HG03439 (cell line): ENCODE data around the gene PCDH8.

Source experiments
- ATAC-seq: cut with Tn5 transposase; IDR thresholded peaks from one replicate; pipeline ENCODE4 v1.9.1; 2021; ENCODE audit warnings: mild to moderate bottlenecking, moderate library complexity; ENCODE audit not compliant: unreplicated experiment

The PCDH8 gene

DNA sequence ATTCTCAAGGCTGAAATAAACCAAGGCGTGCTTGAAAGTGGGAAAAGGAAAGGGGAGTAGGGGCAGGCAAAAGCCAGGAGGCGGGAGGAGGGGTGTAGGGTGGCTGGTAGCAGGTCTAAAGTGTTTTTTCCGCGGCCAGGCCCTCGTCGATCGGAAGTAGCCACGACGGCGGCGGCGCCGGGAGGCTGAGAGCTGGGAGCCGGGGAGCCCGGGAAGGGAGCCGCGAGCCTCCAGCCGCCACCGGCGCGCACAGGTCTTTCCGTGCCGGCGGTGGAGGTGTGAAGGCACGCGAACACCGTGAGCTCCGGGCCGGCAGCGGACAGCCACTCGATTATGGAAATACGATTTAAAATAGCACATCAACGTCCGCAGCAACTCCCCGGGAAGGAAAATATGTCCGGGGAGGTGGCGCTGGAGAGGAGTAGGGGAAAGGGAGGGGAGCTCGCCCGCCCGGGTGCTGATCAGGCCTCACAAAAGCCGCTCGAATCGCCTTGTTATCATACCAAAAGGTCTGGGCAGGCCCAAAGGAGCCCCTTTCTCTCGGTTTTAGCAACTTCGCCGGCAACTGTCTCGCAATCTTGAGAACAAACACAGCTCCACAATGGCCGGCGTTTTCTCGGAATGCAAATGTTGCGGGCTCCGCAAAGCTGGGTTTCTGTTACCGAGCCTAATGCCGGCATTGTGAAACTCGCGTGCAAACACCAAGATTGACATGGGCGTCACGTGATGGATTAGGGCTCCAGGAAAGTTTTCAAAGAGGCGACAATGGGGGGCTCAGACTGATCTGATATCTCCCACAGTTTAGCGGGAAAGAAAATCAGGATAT lies 2.9 kb upstream of the PCDH8 start:
- ATAC-seq = peak; percentile 90

DNA sequence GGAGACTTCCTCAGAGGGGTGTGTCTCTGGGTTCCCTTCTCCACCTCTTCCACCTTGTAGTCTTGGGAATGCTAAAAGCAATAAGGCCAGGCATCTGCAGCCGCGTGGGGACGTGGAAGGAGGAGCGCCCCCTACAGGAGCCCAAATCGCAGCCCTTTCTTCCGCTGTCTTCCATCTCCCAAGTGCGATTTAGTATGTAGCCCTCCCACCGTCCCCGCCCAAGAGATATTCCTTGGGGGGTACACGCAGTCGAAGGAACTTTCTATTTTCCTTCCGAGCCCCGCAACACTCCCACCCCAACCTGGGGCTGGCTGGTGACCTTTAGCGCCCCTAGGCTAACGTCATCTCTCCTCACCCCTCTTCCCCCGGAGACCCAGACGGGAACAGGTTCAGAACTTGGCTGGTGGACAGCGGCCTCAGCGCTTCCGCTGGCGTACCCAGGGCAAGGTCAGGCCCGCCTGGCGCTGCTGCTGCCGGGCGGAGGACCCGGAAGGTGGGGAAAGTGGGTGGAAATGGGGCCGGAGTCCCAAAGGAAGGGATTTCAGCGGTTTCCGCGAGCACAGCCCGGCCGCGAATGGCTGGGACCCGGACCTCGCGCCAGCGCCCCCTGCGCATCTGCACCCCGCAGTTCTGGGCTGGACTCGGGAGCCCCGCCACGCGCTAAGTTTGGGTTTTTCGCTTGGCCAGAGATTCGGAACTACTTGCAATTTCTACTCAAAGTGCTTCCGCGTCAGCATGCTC lies 2.1 kb upstream of the PCDH8 start:
- peak; percentile 59 for ATAC-seq

DNA sequence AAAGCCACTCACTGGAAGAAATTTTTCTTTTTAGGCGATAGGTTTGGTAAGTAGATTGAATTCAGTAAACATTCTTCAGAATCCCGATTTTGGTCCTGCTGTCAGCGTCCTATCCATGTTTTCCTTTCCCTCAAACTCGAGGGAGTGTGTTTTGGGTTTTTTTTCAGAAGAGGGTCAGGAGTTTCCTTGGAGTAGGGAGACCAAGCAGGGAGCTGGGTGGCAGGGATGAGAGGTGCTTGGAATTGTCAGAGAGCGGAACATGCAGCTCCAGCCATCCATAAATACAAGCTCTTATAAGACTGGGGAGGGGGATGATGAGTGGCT lies 1.6 kb upstream of the PCDH8 start:
- ATAC-seq = no peak

DNA sequence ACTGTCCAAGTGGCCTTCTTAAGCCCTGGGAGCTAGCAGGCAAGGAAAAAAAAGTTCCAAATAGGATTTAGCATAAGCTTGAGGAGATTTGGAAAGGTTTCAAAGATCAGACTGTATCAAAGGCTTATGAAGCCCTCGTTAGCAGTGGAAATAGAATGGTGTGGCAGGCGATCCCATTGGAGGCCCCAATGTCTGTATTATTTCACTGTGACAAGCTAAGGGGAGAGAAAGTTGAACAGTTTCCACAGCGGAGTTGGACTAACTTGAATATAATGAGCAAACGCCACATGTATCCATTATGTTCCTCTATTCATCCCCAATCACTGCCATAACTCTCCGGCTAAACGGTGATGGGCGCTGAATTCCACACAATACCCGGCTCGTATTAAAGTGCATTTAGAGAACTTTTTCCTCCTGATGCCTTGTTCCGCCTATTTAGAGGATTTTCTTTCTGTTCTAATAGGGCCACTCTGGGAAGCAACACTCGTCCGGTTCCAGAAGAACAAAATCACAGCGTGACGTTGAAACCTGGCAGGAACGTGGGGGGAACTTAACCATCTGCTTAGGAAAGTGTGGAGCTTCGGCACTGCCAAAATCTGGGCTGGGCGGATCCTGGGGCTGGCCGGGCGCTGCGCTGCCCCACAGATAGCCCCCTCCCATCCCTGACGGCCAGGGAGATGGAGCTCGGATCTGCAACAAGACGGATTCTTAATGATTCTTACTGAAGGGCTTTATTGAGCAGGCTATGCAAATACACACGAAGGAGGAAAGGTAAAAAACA lies 1.0 kb upstream of the PCDH8 start:
- no peak for ATAC-seq

DNA sequence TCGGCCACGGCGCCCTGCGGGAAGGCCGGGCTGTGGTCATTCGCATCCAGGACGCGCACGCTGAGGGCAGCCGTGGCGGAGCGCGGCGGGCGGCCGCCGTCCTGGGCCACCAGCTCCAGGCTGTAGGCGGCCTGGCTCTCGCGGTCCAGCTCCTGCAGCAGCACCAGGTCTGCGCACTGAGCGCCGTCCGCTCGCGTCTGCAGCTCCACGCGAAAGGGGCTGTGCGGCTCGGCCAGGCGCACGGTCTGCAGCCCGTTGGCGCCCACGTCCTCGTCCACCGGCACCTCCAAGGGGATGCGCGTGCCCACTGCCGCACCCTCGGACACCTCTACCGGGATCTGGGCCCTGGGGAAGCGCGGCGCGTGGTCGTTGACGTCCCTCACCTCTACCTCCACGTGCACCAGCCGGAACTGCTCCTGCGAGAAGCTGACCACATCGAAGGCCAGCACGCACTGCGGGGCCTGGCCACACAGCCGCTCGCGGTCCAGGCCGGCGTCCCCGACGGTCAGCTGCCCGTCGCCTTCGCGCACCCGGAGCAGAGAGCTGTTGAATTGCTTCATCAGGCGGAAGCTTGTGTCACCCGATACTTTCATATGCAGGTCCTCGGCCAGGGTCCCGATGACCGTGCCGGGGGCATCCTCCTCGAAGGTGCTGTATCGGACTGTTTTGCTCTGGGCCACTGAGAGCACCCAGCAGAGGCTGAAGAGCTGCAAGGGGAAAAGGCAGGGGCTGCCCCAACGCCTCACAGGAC lies 583 bp downstream of the PCDH8 start:
- no peak for ATAC-seq

DNA sequence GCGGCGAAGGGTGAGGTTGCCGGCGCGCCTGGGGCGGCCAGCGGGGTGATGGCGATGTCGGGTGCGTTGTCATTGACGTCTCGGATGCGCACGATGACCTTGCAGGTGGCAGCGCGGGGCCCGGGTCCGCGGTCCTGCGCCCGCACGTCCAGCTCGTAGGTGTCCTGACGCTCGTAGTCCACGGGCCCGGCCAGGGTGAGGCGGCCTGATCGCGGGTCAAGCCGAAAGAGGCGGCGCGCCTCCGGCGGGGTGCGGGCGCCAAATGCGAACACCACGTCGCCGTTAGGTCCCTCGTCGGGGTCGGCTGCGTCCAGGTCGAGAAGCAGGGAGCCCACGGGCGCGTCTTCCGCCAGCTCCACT lies 1.1 kb downstream of the PCDH8 start:
- ATAC-seq = no peak

DNA sequence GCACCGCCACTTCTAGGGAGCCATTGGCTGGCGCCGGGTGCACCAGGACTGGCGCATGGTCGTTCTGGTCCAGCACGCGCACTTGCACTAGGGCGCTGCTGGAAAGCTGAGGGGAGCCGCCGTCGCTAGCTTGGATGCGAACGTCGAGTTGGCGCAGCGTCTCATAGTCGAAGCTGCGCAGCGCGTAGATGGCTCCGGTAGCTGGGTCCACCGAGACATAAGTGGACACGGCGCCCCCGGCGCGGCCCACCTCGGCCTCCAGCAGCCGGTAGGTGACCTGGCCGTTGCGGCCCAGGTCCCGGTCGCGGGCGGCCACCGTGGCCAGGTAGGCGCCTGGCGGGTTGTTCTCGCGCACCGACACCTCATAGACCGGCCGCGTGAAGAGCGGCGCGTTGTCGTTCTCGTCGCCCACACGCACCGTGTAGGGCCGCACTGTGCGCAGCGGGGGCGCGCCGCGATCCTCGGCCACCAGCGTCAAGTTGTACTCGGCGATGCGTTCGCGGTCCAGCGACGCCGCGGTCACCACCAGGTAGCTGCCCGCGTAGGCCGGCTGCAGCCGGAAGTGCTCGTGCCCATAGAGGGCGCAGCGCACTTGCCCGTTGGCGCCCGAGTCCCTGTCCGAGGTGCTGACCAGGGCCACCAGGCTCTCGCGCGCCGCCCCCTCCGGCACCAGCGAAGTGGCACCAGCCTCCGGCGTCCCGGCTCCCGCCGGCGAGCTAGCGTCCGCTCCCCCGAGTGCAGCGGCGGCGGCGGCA lies 1.7 kb downstream of the PCDH8 start:
- no peak for ATAC-seq

DNA sequence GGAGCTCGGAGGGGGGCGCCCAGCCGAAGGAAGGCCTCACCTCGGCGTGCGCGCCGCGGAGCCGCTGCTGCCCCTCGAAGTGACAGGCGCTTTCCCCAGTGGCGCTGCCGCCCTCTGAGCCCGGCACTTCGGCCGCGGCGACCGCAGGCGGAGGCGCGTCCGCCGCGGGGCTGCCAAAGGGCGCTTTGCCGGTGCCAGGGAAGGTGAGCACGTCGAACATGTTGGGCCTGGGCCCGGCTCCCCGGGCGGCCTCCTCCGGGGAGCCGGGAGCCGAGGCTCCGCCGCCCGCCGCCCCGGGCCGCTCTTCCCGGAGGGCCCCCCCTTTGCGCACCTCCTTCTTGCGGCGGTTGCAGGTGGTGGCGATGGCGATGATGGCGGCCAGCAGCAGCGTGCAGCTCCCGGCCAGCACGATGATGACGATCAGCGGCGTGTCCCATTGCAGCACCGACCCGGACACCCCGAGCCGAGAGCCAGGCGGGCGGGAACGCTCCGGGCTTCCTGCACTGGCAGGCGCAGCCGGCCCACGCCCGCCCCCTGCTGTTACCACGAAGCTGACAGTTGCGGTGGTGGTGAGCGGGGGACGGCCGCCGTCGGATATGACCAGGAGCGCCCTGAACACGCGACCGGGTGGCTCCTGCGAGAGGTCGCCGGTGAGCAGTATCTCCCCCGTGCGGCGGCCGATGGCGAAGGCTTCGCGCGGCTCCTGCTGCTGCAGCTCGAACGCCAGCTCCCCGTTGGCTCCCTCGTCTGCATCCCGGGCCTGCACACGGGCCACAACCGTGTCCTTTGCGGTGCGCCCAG lies 2.5 kb downstream of the PCDH8 start:
- ATAC-seq = no peak

DNA sequence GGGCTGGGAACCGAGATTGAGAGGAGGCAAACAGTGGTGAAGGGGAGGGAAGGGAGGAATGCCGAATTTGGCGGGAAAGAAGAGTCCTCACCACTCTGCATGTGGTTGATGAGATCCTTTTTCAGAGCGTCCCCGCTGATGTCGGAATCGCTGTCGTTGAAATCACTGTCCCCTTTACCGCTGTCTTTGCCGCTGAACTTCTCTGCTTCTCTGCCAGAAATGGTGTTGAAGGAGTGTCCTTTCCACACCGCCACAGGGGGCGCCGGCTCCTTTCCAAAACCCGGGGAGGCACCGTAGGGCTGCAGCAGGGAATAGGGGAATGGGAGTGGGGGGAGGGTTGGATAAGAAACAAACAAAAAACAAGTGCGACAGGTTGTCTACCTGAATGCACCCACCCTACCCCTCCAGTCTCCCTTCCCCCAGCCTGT lies 3.1 kb downstream of the PCDH8 start:
- no peak for ATAC-seq

DNA sequence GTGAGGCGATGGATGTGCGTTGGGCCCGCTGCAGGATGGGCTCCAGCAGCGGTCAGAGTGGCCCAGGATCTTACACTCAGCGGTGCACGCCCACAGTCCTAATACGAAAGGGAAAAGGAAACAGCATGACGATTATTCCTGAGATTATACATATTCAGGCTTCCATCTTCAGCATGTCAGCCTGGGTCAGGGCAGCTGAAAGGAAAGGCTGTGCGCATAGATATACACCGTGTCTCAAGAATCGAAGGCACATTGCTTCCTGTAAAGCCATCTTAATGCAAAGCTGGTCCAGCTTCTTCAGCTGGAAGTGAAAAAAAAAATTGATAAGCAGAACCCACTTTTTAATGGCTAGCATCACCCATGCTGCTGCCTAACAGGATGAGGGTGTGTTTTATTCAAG lies 3.6 kb downstream of the PCDH8 start:
- no peak for ATAC-seq

DNA sequence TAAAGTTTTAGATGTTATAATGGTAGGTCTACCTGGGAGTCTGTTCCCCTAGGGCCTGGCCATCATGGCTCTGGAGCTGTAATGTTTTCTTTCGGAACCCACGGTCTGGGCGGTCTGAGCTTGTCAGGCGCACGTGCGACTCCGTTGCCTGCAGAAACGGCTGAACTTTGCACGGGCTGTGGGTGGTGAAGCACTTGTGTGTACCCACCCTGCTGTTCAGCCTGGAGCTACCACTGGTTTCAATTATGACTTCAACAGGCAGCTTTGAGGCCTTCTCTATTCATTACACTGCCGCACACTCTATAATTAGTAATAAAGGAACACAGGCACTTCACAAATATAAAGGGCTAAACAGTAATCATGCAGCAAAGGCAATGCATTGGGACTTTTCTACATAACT lies 6.0 kb downstream of the PCDH8 start:
- no peak for ATAC-seq

DNA sequence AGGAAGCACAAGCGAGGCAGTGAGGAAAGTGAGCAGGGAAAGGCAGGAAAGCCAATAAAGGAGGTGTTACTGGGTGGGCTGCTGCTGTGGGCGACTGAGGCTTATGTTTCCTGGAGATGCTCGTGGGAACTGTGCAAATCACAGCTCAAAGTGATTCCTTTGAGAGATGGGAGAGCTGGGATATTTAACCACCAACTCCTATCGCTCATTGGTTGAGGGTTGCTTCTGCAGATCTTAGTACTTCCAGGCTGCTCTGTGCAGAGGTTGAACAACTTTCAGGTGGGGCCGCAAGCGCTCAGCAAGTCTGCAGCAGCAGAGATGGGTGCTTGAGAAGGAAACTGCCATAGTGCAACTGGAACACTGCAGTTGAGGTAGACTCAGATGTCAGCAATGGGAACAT lies 8.4 kb downstream of the PCDH8 start:
- no peak for ATAC-seq

DNA sequence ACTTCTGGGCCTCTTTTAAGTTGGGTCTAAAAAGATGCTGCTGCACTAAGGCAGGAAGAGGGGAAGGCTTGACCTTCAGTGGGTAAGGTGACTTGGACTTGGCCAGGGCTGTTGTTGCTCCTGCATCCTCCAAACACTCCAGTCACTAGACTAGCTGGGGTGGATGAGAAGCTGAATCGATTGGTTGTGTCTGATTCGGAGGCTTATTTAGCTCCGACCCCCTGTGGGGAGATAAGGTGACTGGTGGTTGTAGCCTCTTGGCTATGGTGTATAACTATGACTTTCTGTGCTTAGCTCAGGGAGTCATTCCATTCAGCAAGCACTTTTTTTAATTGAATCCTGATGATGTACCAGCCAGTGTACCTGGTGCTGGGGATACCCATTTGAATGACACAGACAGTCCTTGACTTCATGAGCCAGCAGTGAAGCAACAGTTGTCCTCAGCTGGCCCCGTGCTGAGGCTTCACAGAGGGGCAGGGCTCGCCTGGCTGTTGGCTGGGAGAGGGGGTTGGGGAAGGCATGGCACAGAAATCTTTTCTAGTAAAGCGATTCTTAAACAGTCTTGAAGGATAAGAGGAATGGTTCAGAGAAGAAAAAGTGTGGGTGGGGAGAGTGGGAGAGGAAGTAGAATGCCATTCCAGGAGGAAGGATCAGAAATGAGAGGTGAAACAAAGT lies 9.9 kb downstream of the PCDH8 start:
- no peak for ATAC-seq

DNA sequence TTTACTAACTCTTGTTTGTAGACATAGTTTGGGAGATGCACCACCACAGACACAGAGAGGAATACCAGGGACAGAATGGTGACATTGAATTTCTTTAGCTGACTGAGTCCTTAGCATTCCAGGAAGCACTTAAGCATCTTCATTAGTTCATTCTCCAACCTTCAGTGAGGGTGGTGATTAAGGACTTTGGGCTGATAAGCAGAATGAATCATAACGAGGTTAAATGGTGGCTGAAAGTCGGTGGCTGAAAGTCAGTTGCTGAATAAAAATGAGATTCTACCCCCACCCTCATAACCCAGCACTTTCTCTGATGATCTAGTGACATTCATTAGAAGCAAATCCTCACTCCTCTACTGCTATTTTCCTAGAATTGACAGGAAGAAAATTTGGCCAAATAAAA lies 10.6 kb downstream of the PCDH8 start:
- ATAC-seq = no peak

DNA sequence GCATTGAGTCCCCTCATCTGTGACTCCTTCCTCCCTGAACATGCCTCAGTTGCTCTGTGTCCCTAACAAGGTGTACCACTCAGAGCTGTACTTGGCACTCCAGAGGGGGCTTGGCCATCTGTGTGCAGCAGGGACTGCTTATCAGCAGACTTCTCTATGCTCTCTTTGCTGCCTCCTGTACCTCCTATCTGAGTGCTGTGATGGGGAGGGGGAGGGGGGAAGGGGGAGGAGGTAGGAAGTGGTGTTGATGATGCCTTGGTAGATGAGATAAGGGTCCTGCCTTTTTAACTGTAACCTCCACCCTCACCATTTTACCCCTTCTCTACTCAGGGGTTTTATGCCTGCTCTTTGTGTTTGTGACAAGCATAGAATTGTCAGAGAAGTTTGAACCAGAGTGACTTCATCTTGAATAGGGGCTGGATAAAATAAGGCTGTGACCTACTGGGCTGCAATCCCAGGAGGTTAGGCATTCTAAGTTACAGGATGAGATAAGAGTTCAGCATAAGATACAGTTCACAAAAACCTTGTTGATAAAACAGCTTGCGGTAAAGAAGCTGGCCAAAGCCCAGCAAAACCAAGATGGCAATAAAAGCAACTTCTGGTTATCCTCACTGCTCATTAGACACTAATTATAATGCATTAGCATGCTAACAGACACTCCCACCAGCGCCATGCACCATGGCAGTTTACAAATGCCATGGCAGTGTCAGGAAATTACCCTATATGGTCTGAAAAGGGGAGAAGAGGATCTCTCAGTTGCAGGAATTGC lies 13.2 kb downstream of the PCDH8 start:
- ATAC-seq = no peak

DNA sequence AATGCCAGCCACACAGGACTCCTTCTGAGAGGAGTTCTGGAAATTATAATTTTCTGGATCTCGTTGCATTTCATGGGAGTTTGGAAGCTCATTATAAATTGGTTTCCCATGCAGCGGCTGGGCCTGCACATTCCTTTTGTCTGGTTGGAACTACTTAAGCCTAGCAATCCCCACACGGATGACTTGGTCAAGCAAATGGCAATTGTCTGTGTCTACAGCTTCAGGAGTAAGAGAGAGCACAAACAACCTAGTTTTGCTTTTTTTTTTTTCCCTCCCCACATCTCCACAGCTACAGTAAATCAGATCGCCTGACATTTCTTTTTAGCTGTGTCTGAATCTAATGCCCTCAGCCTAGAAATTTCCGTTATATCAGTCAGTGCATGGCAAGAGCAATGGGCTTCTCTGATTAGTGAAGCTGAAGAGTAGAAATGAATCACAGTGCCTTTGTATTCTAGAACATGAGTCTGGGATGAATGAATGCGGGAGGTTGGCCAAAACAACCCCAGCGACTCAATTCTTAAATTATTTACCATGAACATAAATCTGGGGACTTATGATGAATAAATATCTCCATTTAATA lies 15.1 kb downstream of the PCDH8 start:
- no peak for ATAC-seq

DNA sequence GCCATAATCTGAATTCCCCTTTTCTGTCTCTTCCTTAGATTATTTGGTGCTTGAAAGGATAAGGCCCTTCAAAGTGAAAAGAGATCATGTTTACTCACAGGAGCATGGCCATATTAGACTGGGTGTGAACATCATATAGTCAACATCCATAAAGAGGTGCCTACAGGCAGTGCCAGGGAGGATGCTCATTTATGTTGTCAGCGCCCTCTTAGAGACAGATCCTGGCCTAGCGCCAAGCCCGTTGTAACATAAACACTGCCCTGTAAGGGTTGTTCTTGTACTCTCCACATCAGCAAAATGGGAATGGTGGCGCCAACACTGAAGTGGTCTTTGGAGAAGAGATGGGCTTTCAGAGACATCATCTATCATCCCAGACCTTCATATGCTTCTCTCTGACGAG lies 16.1 kb downstream of the PCDH8 start:
- no peak for ATAC-seq

DNA sequence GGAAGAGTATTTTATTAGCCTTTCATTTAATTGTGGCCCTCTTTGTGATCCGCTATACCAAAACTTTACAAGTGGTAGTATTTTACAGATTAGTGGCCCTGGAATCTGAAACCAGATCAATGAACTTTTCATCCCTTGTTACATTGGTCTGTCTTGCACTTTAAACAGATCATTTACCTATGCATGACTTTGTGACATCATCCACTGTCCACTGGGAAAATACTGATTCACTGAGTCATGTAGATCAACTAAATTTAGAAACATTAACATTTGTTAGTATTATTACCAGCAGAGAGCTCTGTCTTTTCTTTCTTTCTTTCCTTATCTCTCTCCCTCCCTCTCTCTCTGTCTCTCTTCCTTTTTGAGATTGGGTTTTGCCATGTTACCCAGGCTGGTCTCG lies 17.5 kb downstream of the PCDH8 start:
- no peak for ATAC-seq
